GM12872 (cell line): ENCODE data around the gene FPR1.

Source experiments
- CTCF ChIP-seq: IDR thresholded peaks from 3 replicates; pipeline ENCODE4 v1.5.1; 2011; ENCODE audit warnings: low read depth, mild to moderate bottlenecking, low read length, moderate library complexity; ENCODE audit not compliant: insufficient read depth

Gene FPR1

GRCh38 chr19:51794885-51795490 is 43.3 kb upstream of the FPR1 start, which contains the start of gene FPR3:
FPR3 (plus strand) TSS chr19:51795157; CDS start chr19:51823749, 28,592 bp downstream.
- TF ChIP-seq CTCF, result no peak

- no peak for TF ChIP-seq CTCF
Measured at GRCh38 chr19:51793994-51794393, 42.3 kb upstream of the FPR1 start.

- TF ChIP-seq CTCF, result no peak
Measured at GRCh38 chr19:51792932-51793331, 41.3 kb upstream of the FPR1 start.

GRCh38 chr19:51789061-51789795 is 37.5 kb upstream of the FPR1 start:
- TF ChIP-seq CTCF, result no peak

GRCh38 chr19:51788029-51788428 is 36.4 kb upstream of the FPR1 start:
- no peak for TF ChIP-seq CTCF

GRCh38 chr19:51786646-51787494 is 35.2 kb upstream of the FPR1 start:
- TF ChIP-seq CTCF, result no peak
